HFF-Myc (cell line): ENCODE results near the gene CRYBG1.

Source experiments
- DNase-seq: peaks from one replicate; pipeline ENCODE4 v3.0.0-alpha.2; 2011; ENCODE audit warnings: low read depth; ENCODE audit errors: extremely low read depth
- H3K4me3 ChIP-seq: replicated peaks from 2 replicates; pipeline ENCODE4 v1.5.1; 2011; ENCODE audit warnings: low read depth, mild to moderate bottlenecking, control low read depth, low read length
- CTCF ChIP-seq: IDR thresholded peaks from 2 replicates; pipeline ENCODE4 v1.5.1; 2012; ENCODE audit warnings: mild to moderate bottlenecking, low read depth, low read length, control low read depth; ENCODE audit errors: missing control alignments

CRYBG1 gene

GRCh38 chr6:106446287-106446885, 85.9 kb downstream of the CRYBG1 start:
- no peak overlapping the region for H3K4me3 ChIP-seq
- no peak for DNase-seq
- TF ChIP-seq CTCF, result peak; percentile 24

DNA sequence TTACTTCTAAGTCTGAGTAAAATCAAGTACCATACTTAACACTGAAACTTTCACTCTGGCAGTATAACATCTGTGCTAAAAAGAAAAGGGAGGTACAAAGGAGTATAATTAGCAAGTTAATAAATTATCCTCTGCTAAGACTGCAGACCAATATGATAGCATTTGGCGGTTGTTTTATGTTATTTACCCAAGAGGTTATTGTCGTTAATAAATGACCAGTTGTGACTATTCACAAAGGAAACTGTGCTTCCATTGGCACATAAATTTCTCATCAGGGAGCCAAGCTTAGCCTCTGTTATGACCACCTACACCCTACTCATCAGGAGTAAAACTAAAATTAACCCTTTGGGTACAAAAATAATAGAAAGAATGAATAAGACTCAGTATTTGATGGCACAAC, 86.5 kb downstream of the CRYBG1 start:
- no peak overlapping the region for H3K4me3 ChIP-seq
- DNase-seq, result no peak
- TF ChIP-seq CTCF, result no peak

- TF ChIP-seq CTCF, result no peak
- H3K4me3 ChIP-seq, result no peak overlapping the region
- DNase-seq, result no peak
Measured at GRCh38 chr6:106448000-106448426, 87.5 kb downstream of the CRYBG1 start.

- no peak for TF ChIP-seq CTCF
- no peak overlapping the region for H3K4me3 ChIP-seq
- DNase-seq, result no peak
Measured at GRCh38 chr6:106450653-106451052, 90.1 kb downstream of the CRYBG1 start.

- no peak for TF ChIP-seq CTCF
- no peak overlapping the region for H3K4me3 ChIP-seq
- DNase-seq, result no peak
Measured at GRCh38 chr6:106451439-106451838, 90.9 kb downstream of the CRYBG1 start.

DNA sequence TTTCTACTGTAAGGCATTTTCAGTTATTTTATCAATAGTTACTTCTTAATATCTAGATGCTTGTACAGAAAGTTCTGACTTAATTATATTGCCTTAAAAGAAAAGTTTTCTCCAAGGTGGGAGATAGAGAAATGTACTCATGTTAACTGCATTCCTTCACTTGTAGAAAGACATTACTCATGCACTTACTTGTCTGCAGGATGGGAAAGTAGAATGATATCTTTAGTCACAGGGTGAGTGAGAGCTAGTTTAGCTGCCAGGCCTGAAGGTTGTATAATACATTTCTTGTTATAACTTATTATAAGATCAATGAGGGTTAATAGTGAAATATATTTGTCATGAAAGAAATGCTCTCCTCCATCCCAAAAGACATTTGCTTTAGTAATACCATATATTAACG, 92.1 kb downstream of the CRYBG1 start:
- TF ChIP-seq CTCF, result no peak
- no peak for DNase-seq
- no peak overlapping the region for H3K4me3 ChIP-seq
